HG03025 (cell line): ENCODE data around the gene TBCD.
"Not testable (repeated sequence)": the region's sequence is repeated elsewhere in the genome, so short reads cannot be mapped to it uniquely, and the experiment has no call there.

Source experiments
- ATAC-seq: cut with Tn5 transposase; IDR thresholded peaks from one replicate; pipeline ENCODE4 v1.9.1; 2021; ENCODE audit warnings: mild to moderate bottlenecking, moderate library complexity; ENCODE audit not compliant: unreplicated experiment, low FRiP score

The TBCD gene

GRCh38 chr17:82959990-82960418 lies 208.1 kb downstream of the TBCD start:
- no peak for ATAC-seq

- ATAC-seq: no peak
Measured at GRCh38 chr17:82960419-82961271, 208.8 kb downstream of the TBCD start.

DNA sequence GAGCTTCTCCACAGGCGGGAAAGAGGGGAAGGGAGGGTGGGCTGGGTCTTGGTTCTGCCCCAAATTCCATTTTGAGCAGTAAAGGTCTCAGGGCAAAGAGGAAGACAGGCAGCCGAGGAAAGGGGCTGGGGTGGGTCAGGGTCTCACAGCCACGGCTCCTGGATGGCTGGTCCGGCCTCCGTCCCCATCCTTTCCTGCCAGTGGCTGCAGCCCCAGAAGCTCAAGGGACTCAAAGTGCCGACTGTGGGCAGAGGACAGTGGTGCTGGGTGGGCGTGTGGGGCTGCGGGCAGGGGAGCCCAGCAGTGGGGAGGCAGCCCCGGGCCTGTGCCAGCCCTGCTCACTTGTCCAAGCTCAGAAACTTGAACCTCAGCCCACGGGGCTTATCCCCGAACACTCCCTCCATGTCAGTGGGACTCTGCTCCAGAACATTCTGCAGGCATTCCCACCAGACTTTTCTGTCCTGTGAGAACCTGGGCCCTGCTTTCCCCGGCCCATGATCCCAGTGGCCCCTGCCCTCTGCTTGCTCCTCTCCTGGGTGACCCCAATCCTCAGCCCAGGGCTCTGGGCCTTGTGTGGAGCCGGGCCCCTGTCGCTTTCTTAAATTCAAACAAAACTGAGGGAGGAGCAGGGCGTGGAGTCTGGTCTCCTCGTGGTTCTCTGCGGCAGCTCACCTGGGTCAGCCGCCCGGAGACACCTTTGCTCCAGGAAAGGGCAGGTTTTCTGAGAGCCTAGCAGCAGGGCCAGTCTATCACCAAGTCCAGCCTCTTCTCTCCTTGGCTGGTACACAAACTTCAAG lies 209.7 kb downstream of the TBCD start:
- ATAC-seq: no peak

GRCh38 chr17:82962163-82962720 lies 210.4 kb downstream of the TBCD start:
- ATAC-seq: no peak

- ATAC-seq: no peak
Measured at GRCh38 chr17:82963104-82963950, 211.5 kb downstream of the TBCD start.

- not testable (repeated sequence) for ATAC-seq
Measured at GRCh38 chr17:82964451-82964850, 212.6 kb downstream of the TBCD start.

GRCh38 chr17:82964851-82965341 lies 213.0 kb downstream of the TBCD start:
- ATAC-seq: no peak

GRCh38 chr17:82965371-82965770 lies 213.5 kb downstream of the TBCD start:
- ATAC-seq: no peak

DNA sequence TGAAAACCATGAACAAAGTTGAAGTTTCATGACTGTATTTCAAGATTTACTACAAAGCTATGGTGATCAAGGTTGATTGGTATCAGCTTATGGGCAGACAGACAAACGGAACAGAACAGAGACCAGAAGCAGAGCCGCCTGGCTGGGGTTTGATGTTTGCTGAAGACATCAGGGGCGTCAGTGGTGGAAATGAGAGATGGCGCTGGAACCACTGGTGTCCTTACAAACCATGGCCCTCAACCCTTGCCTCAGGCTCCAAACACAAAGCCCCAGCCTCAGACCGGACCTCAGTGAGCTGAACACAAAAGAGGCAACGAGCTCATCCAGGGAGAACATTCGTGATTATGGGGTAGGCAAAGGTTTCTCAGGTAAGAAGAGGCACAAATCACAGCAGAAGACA lies 214.6 kb downstream of the TBCD start:
- ATAC-seq: no peak

- no peak for ATAC-seq
Measured at GRCh38 chr17:82967268-82968032, 215.6 kb downstream of the TBCD start.

- ATAC-seq: not testable (repeated sequence)
Measured at GRCh38 chr17:82968033-82968841, 216.4 kb downstream of the TBCD start.

DNA sequence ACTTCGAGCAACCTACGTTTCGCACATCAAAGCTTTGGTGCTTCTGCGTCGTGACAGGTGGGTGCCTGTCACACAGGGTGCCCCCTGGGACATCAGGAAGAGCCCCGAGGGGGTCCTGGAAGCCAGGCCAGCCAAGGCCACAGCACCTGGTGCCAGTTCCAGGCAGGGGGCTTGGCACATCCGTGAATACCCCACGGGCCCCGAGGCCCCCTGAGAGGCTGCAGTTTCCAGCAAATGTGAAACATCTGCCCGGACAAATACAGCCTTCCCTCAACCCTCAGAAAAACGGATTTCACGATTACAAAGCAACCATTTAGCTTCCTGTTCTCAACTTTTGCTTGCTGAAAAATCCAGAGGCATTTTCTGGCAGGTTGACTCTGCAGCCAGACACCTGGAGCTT lies 218.2 kb downstream of the TBCD start:
- no peak for ATAC-seq

- ATAC-seq: no peak
Measured at GRCh38 chr17:82970818-82971590, 219.1 kb downstream of the TBCD start.

DNA sequence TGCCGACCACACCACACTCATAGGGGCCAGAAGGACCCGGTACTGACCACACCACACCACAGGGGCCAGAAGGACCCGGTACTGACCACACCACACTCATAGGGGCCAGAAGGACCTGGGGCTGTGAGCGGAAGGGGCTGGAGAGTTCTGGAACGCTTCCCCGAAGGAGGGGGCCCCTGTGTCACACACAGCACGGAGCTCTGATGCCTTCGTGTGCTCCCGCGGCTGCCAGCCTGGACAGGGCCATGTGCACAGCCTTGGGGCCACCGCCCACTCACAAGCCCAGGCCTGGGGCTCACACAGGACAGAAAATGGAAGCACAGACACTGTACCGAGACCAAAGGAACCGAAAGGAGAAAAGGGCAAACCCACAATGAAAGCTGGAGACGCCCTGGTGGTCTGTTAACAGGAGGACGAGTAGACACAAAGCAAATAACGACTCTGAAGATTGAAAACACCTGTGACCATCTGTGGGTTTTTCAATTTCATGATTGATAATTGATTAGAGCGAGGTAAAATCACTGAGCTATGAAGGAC lies 221.0 kb downstream of the TBCD start:
- no peak for ATAC-seq

DNA sequence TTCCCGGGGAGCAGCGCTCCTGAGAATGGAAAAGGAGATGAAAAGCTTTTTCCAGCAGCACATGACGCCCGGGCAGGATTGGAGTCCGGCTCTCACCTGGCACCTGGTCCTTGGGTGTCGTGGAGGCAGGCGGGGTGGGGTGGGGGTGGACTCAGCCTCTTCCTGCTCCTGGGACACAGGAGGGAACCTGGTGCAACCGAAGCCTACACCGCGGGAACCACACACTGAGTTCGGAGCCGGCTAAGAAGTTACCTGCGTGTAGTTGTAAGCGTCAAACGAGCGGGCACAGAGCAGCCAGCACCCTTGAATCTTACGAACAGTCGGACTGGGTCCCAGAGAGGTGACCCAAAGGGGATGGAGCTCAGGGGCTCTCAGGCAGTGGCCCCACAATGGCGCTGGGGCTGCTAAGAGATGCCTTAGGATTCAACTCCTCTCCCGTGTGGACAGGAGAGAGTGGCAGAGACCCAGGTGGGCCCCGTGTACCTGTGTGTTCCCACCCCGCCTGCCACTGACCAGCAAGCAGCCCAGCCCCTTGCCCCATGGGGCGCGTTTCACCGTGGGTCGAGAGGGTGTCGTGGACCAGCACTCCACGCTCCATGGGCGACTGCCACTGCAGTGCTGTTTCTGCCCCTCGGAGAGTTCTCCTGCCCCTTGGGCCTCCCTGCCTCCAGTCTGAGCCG lies 221.7 kb downstream of the TBCD start:
- no peak for ATAC-seq

DNA sequence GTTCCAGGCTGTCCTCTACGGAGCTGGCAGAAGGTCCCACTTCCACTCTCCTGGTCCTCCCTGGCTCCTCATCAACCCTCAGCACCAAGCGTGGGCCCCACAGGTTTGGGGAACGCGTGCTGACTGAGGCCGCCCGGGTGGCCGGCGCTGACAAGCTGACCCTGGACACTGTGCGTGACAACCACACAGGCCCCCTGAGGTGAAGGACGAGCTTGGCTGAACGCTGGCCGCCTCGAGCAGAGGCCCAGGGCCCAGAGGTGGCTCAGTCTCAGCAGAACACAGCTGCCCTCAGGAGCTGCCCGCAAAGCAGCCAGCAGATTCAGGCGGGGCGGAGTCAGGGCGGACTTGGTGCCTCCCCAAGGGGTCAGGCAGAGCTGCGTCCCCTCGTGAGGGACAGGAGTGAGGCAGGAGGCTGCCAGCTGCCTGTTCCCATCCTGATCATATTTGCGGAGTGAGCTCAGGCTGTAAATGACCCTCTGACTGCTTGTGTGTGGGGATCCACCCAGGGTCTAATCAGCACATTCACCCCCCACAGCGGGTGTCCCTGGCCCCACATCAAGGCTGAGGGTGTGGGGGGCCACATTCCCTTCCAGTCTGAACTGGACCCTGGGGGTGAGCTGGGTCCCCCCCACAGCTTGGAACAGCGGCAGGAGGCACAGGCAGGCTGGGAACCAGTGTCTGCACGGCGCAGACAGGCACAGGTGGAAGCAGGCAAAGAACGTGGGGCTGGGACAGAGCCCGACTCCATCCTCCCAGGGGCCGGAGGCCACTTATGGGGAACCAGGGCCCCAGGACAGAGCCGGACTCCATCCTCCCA lies 222.5 kb downstream of the TBCD start:
- ATAC-seq: no peak
